Keratinocyte (primary cell): Measurements from ENCODE around the gene BET1.

ENCODE experiments used
- CTCF ChIP-seq, 3 experiments: IDR thresholded peaks in 1 of 3; conservative IDR thresholded peaks in 1 of 3; optimal IDR thresholded peaks in 1 of 3; 2 replicates in 2 of 3; 3 replicates in 1 of 3; pipeline versions ENCODE3 to v1.5.1; 2011; ENCODE audit warnings: low read length in 3 of 3, mild to moderate bottlenecking in 3 of 3, moderate library complexity in 2 of 3, control low read depth in 1 of 3, inconsistent platforms in 1 of 3; ENCODE audit not compliant: insufficient read depth in 2 of 3; ENCODE audit errors: extremely low read depth in 1 of 3
- EZH2 ChIP-seq: IDR thresholded peaks from one replicate; pipeline ENCODE4 v1.6.1; 2012; ENCODE audit warnings: inconsistent platforms, mild to moderate bottlenecking, low read length, moderate library complexity

- TF ChIP-seq CTCF (optimal IDR thresholded peaks at IDR 0.05 in 1 of 3, IDR thresholded peaks at IDR 0.05 in 1 of 3, conservative IDR thresholded peaks at IDR 0.05 in 1 of 3; ENCODE audit: extremely low read depth in 1 of 3, insufficient read depth in 2 of 3, low read length in 3 of 3) (no peak), EZH2 (no peak)
Measured at GRCh38 chr7:94041529-94041928, 37.4 kb upstream of the BET1 start.
